ENCODE data around the gene LOXHD1.

LOXHD1 gene

DNA sequence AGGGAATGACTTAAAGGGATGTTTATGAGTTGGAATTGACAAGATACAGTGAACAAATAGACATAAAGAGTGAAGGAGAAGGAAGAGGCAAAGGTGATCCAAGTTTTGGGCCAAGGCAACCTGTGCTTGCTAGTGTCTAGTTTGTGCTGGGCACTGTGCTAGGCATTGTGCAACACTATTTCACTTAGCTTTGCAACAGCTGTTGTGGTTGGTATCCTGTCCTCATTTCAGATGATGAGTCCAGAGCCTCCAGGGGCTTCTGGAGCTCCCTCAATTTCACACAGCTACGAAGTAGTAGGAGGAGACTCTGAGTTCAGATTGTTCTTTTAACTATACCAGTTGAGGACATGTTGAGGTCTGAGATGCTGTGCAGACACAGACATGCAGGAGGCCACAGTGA is 18.1 kb upstream of the LOXHD1 start:
- DNase-seq: no peak

DNA sequence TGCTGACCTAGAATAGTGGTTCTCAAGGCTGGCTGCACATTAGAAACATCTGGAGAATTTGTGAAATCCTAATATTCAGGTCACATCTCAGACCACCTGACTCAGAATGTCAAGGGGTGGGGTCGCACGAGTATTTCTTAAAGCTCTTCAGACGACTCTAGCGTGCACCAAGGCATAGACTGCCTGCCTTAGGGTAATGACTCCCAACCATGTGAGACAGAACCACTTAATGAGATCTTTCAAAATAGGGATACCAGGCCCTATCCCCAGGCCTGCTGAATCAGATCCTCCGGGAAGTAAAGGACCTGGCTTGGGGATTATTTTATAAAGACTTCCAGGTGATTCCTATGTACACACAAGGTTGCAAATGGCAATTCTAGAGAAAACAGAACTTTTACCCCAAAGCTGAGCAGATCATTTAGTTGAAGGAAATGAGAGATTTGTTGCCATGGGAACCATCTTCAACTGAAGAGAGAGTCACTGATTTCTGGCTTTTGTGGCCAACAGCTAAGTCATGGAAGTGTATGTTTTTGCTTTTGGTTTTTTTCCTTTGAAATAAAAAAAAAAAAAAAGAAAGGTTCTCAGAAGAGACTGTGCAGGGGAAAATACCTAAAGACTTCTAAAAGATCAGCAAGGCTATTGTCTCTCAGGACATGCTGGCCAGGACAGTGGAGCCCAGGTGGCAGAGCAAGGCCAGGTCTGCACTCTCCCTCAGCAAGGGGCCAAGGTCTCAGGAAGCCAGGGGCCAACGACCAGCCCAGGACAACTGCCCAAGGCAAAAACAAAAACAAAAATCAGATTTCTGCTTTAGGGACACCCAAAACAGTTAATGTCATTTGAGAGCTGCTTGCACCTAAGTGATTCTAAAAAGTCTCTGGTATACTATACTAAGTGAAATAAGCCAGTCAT is 15.3 kb upstream of the LOXHD1 start:
- DNase-seq: peak; percentile 27

DNA sequence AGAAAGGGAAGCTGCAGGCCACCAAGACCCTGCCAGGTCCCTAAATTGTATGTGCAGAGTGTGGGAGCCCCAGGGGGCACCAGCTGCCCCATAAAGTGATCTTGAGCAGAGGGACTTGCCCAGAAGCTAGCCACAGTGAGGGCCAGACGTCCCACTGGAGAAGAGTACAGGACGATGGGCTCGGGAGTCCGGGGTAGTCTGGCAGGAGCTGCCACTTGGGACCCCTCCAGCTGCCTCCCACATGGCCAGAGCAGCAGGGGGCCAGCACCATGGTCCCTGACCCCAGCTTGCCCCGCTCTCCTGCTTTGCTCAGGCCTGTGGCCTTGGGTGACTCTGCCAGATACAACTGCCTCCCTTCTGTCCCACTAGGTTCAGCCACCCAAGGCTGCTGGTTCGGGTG is 11.7 kb upstream of the LOXHD1 start:
- no peak for DNase-seq

DNA sequence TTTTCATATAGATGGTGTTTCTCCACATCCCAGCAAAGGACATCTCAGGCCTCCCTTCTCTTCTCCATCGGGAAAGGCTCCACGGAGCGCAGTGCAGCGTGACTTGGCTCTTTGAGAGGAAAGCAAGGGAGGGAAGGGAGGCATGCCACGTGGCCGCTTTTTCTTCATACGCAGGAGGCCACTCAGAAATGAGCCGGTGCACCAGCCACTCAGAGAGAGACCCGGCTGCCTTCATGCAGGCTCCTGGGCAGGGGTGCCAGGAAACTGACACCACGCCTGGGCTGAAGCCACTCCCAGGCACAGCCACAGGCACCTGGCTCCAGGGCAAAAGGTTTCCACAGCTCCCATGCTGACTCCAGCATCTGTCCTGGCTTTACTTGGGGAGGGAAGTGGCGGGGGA is 11.1 kb upstream of the LOXHD1 start:
- no peak for DNase-seq

DNA sequence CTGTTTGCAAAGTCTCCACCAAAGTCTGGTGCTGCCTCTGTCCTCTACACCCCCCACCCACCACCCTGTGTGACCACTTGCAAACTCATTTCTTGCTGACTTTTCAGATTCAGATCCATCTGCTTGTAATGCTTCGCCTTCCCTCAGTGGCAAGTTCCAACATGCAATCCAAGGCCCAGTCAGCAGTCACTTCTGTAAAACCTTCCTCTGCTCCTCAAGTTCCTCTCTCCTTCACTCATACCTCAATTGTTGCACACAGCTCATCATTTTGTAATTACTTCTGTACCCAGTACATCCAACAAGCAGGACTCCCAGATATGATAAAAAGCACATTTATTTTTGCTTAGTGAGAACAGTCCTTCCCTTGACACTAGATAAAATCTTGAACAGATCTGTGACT is 6.5 kb upstream of the LOXHD1 start:
- no peak for DNase-seq

DNA sequence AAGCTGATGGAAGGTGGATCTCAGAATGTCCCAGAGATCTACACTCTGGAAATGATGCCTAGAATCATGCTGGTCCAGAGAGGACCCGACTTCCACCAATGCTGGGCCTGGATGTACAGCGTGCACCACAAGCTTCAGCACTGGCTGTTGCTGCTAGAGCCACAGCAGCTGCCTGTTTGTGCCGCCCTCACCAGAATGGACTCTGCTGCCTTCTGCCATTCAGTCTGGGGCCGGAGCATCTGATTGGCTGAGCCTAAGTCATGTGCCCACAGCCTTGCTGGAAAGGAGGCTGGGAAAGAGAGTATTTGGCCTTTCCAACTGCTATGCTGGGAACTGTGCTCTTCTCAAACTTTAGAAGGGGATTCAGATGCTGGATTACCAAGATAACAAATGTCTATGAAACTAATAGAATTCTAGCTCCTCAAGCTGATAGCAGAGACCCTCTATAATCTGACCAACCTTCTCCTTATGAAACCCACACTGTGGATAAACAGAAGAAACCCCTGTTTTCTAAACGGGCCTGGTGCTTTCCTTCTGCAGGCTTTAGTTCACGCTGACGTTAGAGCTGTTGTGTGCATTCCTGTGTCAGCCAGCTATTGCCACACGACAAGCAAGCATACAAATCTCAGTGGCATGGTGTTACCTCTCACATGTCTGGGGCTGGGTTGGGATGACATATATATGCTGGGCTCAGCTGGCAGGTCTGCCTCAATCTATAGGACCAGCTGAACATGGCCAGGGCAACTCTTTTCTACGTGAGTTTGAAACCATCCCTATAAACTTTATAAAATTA is 4.1 kb upstream of the LOXHD1 start:
- peak; percentile 76 for DNase-seq

DNA sequence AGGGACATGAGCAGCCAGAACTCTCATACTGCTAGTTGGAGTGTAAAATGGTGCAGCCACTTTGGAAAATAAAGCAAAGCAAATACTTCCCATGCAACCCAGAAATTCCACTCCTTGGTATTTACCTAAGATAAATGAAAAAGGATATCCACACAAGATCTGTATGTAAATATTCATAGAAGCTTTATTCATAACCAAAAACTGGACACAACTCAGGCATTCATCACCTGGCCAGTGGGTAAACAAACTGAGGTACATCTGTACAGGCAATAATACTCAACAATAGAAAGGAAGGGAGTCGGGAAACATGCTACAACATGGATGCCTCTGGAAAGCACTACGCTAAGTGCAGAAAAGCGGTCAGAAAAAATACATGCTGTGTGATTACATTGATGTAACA is 2.5 kb upstream of the LOXHD1 start:
- no peak for DNase-seq

DNA sequence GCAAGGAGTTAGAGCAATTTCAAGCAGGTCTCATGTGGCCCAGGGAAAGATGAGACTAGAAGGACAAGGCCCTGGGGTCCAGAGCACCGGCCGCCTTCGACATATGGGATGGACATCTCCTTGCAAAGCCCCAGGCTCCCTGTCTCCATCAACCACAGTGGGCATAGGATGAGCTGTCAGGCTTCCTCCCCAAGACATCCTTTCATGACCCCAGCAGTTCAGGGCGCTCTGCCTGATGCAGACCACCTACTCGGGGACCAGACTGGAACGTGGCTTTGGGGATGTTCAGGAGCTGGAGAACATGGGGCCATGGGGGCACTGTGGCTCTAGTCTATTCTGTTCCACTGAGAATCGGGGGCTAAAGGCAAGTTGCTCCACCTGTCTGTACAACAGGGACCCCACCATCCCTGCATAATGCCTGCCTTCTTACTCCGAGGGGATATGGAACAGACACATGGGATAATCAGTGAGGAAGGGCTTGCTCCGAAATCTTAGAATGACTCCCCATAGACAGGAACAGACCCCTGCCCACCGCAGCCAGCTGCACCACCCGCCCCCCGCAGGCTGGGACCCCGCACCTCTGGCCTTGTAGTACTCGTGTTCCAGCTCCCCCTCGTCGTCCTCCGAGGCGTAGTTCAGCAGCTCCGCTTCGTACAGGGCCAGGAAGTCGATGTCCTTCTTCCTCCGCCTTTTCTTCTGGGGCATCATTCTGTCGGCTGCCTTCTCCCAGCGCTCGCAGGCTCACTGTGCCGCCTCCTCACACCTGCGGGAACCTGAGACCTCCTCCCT is 500 bp downstream of the LOXHD1 start:
- DNase-seq: no peak

DNA sequence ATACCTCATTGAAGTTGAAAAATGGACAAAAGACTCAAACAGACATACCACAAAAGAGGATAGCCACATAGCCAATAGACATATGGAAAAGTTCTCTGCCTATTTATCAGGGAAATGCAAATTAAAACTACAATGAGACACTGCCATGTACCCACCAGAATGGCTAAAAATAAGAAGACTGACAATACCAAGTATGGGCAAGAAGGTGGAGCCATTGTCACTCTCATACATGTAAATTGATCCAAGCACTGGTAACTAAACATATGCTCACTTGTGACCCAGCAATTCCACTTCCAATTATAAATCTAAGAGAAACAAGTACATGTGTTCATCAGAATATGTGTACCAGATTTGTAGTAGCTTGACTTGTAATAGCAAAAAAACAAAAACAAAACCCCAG is 4.6 kb downstream of the LOXHD1 start:
- DNase-seq: no peak

DNA sequence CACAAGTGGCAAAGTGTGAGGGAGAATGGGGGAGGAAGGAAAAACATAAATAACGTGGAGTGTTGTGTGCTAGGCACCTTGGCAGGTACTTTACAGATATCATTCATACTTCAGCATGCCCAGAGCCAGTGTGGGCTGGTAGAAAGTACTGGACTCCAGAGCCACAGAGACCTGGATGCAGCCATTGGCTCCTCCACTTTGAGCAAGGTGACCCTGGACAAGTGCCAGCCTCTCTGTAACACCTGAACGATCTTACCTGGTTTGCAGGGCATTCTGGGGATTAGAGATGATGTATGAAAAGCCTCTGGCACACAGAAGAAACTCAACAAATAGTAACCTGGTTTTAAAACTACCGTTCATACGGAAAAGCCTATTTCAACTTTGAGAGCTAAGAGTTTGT is 6.3 kb downstream of the LOXHD1 start:
- no peak for DNase-seq

DNA sequence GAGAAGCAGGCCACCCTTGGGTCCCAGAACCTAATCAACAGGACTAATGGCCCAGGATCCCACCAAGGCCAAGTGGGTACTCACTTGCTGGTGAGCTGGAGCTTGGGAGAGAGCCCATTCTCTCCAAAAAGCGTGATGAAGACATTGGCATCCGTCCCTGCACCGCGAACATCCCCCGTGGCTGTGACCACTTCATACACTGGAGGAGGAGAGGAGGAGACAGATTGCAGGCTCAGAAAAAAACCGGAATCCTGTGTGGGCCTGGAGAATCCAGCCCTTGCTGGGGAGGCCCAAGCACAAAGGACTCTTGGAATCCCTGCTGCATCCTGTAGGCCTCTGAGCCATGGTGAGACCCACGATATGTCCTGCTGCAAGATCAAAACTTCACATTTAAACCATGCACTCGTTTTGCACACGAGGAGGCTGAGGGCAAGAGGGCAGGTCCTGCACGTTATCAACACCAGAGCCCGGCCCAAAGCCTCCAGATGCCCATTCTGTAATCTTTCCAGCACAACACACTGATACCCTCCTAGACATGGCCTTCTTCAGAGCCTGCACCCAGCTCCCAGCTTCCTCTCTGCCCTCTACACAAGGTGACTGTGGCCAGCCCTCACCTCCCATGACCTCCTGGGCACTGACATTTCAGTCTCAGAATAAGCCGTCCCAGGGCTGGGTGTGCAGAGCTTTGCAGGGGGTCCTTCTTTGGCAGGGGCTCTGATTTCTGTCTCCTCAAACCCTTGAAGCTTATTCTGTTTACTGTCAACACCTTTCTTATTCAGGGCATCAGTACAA is 7.8 kb downstream of the LOXHD1 start:
- no peak for DNase-seq

DNA sequence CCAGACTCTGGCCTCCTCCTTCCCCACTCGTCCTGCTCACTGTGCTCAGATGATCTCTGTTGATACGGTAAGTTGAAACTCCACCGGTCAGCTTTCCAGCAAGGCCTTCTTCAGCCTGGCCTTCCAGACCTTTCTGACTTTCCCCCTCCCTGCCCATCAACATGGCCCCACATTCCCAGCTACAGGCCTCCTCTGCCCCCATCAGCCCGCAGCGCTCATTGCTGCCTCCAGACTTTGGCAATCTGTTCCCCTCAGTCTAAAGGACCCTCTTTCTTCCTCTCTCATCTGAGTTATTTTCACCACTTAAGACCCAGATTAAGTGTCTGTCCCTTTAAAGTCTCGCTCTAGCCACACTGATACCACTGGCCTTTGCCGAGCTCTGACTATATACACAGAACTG is 10.6 kb downstream of the LOXHD1 start:
- DNase-seq: no peak

DNA sequence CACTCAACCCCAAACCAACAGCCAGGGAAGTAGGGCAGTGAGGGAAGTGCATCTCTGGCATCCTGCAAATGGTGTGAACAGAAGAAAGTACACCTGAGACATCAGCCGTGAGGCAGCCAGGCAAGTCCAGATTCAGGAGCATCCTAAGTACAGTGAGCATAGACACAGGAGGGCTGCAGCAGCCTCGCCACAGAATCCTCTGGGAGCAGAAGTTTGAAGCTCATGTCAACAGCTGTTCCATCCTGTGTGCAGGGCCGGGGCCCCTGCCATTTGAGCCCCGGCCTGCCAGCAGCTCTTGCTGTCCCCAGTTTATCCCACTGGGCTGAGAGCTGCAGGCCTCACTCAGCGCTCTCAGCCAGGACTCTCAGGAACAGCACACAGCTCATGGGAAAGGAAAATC is 14.5 kb downstream of the LOXHD1 start:
- DNase-seq: no peak

DNA sequence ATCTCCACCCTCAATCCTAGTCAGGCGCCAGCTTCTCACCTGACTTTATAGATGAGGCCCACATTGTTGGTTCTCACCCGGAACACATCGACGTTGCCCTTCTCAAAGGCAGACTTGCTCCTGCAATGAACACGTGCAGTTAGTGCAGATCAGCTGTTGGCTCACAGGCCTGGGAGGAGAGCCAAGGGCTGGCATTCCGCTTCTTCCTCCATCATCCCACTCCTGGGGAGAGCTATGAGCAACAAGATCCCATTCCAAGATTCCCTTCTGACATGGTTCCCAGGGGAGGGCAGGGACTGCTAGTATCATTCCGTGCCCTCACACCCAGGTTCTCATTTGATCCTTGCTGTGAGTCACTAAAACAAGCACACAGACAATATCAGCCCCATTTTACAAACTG is 15.1 kb downstream of the LOXHD1 start:
- no peak for DNase-seq

DNA sequence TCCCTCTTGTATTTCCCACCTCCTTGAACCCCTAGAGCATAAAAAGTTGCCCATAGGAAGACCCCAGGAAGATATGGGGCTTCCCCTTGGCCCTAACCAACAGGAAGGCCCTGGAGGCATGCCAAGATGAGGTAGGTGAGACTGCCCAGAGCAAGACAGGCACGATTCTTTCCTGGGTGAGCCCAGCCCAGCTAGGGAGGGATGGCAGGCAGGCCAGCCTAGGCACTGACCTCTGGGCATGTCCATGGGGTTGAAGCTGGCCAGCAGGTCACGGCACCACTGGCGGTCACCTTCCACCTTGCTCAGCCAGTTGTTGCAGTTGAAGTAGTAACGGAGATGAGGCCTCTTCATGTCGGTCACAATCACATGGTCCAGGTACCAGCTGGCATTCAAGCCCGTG is 17.6 kb downstream of the LOXHD1 start:
- no peak for DNase-seq

DNA sequence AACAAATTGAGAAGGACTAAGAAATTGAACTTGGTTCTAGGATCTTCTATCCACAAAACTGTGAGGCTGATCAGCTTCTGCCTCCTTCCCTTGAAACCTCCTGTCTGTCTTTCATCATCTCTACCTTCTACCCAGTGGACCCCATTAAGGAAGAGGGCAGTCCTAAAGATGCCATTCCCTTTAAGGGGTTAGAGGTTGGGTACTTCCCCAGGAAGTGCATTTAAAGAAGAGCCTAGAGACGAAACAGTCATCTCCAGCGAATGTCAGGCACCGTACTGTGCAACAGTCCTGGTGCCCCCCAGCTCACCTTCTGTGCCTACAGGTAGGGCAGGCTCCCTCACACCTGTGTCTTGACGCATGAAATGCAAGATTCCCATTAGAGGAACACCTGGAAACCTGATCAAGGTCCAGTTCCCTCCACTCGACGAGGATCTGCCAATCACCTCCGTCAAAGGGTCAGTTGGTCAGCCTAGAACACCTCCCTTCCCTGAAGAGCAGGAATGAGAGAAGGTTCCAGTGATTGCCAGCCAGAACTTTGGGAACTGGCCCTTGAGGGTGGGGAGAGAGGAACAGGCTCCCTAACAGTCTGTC is 20.9 kb downstream of the LOXHD1 start:
- DNase-seq: no peak

DNA sequence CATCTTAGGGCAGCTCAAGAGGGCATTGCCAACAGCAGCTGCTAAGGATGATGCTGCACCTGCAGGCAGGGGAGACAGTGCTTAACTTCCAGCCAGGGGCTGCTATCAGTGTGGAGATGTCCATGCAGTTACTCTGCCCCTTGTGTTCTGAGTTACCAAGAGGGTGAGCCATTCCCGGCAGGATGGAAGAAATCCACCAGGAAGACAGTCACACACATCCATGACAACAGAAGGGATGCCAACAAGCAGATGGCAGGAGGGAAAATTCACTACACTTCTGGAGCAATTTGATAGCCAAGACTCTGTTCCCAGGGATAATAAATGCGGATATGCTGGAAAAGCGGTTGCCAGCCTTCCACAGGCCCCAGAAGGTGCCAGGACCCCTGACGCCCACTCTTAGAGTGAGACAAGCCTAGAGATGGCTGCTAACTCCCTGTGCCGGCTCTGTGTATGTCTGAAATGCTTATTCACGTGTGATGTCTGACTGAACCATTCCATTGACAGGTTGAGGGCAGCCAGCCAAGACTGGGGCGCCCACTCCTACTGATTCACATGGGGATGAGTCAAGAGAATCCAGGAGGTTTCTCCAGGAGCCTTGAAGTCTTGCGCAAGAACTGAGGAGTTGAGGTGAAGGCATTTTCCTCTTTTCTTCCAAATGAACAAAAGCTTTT is 24.5 kb downstream of the LOXHD1 start:
- DNase-seq: no peak

DNA sequence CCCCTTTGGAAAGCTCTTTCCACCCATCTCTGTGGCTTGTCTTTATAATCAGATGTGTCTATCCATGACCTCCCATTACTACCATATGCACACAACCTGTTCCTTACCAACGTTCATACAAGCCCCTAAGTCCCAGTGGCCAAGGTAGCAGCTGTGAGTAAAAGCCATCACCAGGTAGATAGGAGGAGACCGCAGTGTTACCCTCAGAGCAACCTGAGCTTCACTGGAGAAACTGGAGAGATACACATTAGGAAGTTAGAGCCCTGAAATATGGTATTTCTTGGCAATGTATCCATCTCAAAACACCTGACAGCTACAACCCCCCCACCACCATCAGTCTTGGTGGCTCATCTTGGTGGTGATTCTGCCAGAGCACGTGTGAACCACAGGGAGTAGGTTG is 26.0 kb downstream of the LOXHD1 start:
- DNase-seq: no peak

DNA sequence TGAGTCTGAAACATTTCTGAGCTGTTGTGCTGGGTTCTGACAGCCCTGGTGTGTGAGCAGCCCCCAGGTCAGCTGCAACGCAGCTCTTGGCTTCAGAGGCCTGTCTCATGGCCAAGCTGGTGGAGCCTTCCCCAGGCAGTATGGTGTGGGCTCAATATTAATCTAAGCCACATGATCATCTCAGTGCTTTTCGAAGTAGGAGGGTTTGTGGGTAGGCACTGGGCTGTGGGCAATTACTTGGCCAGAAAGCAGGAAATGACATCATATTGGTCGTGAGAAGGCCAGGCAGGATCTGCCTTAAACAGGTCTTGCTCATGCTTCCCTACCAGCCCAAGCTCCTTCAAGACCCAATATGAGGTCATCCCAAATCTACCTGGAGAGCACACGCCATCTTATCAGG is 26.9 kb downstream of the LOXHD1 start:
- DNase-seq: no peak

DNA sequence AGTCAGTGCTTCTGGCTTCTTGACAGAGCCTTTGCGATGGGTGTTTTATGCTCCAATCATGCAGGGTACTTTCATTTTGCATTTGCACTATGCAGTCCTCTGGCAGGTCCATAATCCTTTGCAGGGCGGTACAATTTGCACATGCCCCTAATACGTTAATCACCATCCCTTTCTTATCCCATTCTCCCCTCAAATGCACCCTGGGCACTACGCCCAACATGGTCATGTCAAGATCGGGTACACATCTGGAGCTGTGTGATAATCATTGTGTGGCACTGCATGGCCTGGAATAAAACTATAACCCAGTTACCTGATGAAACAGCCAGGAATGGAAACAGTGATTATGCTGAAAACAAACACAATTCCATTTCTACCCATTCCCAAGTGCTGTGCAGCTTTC is 27.7 kb downstream of the LOXHD1 start:
- no peak for DNase-seq

DNA sequence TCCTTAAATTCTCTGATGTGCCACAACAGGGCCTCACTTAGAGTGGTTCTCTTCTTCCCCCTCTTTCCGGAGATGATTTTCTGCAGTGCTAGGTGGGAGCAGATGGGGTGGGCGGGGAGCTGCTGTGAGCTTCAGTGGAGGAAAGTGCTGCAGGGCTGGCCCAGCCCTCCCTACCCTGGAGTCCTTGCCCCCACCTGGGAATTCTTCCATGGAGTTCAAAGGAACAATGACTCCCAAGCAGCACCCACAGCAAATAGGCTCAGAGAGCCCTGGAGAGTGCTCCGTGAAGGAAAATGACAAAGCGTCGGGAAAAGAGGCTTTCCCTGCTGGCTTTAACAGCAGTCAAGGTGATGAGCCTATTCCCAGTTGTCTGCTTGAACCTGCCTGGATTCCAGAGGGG is 28.8 kb downstream of the LOXHD1 start:
- no peak for DNase-seq

DNA sequence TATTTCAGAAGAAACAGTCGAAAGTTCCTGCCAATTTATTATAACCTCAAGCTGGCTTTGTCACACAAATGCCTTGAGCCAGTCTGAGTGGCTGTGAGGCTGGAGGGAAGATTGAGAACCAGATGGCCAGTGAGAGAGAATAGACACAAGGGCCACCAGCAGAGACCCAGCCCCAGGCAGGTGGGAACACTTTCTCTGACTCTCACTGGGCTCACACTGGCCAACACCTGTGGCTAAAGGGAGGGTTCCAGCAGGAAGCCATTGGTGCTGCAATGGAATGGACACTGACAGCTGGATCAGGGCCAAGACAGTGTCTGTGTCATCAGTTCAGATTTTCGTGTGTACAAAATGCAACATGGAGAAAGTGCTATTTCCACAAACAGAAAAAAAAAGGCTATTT is 29.9 kb downstream of the LOXHD1 start:
- DNase-seq: no peak
